Raji (cell line): ENCODE data around the gene OR5AU1.

ENCODE experiments used
- POLR2A ChIP-seq: IDR thresholded peaks from 2 replicates; pipeline ENCODE4 v1.6.1; 2011; ENCODE audit warnings: low read depth, low read length, control low read depth; ENCODE audit not compliant: insufficient read depth

The OR5AU1 gene

DNA sequence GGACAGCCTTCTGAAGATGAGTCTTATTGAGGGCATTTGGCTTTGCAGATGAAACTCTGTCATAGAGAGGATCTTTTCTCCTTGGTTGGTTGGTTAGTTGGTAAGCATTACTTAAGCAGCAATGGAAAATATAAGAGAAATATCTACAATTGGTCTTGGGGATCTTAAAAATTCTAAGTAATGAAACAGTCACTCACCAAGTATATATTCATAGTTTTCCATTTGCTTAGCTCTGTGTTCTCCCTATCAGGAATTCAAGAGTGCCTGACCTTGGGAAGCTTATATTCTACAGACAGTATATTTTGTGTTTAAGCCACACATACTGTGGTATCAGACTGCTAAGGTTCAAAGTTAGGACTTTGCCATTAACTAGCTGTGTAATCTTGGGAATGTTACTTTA, at the start of gene OR5AU1:
OR5AU1 (minus strand) TSS at position 101 of the 400 bp plus-strand sequence. CDS start 191 bp downstream, outside the sequence.
- no peak for TF ChIP-seq POLR2A

DNA sequence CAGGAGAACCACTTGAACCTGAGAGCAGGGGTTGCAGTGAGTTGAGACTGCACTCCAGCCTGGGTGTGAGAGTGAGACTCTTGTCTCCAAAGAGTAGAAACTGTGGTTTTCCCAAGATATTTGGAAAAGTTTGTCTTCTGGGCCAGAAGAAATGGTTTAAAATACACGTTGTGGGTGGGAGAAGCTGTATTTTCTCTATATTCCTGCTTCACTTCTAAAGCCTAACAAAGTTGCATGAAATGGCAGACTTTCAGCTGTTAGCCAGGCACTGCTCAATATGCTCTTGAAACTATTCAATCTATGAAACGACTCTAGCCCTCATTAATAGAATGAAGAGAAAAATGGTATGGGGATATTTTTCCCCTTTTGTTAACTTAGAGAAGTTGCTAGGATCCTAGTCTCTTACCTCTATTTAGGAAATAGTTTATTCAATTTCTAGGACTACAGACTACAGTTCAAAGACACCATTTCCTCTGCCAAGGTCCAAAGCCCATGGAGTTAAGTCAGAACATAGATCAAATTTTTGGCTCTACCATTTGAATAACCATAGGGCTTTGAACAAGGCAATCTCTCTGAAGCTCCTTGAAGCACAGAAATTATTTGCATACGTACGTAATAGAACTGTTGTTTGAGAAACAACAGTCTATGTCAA, 49.3 kb upstream of the OR5AU1 start:
- TF ChIP-seq POLR2A, result no peak

DNA sequence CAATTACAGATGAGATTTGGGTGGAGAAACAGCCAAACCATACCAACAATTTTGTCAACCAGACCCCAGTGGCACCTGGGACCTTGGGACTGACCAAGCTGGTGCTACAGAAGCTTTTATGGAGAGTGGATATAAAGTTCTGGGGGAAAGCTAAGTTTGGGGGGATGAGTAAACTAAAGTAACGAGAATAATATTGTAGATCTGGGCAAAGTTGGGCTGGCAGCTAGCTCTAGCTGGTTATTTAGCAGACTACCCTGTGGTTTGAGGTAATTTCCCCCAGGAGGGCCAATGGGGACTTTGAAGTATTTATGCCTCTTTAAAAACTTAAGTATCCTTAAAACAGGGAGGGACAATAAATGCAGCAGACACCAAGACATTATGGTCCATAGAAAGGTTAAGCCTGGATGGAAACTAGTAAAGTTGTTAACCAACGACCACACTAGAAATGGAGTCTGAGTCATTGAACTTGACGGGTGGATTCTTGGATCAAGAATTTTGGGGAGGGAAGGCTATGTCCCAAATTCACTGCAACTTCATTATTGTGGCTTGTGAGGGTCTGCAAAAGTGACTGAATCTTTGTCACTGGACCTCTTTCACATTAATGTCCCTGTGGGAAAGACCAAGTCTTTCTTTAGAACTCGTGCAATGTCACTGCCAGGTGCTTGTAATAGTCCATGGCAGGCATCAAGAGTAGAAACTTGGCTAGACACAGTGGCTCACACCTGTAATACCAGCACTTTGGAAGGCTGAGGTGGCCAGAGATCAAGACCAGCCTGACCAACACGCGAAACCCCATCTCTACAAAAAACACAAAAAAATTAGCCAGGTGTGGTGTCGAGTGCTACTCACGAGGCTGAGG, 48.5 kb upstream of the OR5AU1 start:
- no peak for TF ChIP-seq POLR2A

DNA sequence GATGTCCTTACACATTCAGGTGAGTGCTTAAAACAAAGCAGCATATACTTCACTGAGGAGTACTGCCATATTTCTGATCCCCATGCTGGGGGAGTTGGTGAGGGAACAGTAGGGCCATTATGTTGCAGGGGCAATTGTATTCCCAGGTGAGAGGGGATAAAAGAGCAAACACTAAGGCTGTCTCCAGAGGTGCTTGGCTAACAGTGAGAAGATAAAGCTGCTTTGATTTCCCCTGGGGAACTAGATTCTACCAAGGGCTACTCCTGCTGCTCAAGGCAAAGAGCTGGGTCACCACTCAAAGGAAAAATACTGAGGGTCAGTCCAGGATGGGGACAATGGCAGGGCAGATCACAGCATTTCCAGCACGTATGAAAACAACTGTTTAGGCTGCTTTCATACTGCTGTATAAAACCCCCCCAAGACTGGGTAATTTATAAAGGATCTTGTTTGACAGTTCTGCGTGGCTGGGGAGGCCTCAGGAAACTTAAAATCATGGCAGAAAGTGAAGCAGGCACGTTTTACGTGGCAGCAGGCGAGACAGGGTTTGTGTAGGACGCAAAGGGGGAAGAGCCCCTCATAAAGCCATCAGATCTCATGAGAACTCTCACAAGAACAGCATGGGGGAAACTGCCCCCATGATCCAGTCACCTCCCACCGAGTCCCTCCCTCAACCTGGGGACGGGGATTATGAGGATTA, 47.8 kb upstream of the OR5AU1 start:
- no peak for TF ChIP-seq POLR2A

DNA sequence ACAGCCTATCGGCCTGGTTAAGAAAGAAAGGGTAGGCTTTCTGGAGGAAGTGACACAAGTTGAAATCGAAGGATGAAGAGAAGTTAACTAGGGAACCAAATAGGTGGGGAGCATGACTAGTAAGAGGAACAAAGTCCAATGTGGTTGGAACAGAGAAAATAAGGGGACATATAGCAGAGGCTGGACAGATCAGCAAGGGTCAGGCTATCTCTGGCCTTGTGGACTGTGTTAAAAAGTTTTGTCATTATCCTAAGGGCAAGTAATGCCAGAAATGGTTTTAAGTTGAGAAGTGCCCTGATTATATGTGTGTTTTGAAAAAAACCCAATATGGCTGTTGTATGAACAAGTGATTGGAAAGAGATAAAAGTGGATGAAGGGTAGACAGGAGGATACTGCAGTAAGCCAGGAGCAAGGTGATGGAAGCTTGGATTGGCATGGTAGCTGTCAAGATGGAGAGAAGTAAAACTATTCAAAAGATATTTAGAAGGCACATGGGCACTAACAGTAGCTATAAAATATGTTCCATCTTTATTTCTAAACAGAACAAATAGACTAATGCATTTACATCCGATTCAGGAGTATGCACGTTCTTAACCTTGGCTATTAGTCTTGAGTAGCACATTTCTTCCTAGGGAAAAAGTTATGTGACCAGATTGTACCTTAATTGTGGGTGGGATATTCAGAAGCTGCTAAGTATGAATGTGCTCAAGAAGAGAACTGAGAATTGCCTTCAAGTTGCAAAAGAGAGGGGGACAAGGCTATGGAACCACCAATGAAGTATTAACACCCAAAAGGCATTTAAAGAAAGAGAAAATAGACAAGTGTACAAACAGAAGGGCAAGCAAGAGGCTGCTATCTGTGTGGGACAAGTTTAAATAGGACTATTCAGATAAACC, 46.8 kb upstream of the OR5AU1 start:
- no peak for TF ChIP-seq POLR2A

DNA sequence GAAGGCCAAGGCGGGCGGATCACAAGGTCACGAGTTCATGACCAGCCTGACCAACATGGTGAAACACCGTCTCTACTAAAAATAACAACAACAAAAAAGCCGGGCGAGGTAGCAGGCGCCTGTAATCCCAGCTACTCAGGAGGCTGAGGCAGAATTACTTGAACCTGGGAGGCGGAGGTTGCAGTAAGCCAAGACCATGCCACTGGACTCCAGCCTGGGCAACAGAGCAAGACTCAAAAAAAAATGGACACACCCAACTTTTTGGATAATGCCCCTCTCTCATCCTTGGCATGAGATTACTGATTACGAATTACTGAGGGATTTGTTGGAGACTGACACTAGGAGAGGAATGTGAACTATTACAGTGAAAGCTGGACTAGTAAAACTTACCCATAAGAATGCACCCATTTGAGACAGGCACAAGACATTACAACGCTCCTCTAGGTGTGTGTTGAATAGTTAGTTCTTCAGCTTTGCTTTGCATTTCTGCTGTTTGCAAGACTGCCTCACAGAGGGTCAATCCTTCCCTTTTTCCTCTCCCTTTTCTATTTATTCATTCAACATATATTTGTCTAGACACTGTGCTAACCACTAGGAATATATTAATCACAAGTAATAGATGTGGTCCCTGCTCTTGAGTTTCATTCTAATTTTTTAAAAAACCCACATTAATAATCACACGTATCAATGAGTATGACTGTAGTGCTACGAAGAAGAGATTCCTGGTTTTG, 46.0 kb upstream of the OR5AU1 start:
- TF ChIP-seq POLR2A, result no peak

DNA sequence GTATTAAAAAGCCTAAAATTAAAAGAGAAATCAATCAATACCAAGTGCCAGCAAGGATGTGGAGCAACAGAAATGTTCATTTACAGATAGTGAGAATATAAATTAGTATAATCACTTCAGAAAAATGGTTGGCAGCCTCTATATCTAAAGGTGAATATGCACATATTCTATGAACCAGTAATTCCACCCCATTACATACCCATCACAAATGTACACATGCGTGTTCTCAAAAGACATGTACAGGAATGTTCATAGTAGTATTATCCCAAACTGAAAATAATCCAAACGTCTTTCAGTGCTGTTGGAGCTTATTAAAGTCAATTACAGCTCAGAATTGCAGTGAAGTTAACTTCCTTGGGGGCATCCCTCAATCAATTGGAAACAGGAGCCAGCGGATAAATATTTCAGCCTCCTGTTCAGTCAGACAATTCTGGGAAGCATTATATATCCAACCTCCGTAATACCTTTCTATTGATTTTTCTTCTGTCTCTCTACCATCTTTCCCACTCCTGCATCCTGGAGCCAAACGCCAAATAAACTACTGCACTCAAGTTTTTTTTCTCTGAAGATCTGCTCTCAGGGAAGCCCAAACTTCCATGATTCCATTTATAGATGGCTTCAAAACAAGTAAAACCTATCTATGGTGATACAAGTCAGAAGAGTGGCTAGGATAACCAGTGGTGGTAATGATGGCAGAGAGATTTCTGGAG, 45.0 kb upstream of the OR5AU1 start:
- no peak for TF ChIP-seq POLR2A

DNA sequence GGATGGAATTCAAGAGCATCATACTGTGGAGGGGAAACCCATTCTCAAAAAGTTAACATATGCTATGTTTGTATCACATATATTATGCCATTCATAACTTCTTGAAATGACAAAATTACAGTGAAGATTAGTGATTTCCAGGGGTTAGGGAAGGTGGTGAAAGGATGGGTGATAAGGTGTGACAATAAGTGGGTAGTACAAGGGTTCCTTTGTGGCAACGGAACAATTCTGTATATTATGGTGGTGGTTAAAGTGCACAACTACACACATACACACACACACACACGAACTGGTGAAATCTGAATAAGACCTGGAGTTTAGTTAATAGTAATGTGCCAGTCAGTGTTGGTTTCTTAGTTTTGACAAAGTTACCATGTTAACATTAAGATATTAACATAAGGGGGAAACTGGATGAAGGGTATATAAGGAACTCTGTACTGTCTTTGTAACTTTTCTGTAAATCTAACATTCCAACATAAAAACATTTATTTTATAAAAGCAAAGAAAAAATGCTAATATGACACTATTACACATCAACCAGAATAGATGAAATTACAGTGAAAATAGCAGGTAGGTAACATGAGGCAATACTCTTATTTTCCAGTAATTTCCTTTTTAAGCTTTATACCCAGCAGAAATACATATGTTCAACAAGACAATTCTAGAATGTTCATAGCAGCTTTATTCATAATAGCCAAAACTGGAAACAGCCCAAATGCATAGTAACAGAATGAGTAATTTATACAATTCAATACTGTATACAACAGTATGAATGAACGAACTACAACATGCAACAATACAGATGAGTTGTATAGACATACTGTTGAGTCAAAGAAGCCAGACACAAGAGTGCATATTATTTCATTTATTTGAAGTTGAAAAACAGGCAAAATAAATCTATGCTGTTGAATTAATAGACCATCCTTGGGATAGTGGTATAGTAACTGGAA, 44.0 kb upstream of the OR5AU1 start:
- no peak for TF ChIP-seq POLR2A

DNA sequence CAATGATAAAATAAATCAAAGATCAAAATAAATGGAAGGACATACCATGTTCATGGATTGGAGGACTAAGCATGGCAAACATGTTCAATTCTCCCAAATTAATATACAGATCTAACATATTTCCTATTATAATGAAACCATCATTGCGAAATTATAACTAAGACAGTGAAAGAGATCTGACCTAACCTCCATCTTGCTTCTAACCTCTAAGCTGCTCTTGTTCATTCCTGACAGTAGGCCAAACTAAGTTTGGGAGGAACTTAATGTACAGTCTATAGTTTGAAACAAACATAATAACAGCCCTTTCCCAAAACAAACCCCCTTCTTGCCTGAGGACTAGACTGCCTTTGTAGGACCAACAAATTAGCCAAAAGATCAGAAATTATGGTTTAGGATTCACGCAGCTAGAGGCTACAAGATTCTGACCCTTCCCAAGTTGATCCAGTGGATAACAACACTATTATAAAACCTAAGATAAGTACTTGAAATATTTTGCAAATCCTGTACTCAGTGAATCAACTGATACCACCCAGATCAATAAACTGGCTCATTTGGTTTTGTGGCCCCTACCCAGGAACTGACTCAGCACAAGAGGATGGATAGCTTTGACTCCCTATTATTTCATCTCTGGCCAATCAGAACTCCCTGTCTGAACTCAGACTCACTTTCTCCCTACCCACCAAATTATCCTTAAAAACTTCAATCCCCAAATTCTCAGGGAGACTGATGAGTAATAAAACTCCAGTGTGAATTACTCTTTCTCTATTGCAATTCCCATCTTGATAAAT, 41.7 kb upstream of the OR5AU1 start:
- TF ChIP-seq POLR2A, result no peak

DNA sequence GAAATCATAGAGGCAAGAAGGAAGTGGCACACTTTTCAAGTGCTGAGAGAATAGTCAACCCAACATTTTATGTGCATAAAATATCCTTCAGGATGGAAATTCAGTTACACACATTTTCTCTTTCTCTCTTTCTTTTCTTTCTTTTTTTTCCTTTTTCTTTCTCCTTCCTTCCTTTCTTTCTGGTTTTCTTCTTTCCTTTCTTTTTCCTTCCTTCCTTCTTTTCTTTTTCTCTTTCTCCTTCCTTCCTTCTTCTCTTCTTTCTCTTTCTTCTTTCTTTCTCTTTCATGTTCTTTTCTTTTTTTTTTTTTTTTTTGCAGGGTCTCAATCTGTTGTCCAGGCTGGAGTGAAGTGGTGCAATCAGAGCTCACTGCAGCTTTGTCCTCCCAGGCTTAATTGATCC, 38.7 kb upstream of the OR5AU1 start:
- TF ChIP-seq POLR2A, result no peak

DNA sequence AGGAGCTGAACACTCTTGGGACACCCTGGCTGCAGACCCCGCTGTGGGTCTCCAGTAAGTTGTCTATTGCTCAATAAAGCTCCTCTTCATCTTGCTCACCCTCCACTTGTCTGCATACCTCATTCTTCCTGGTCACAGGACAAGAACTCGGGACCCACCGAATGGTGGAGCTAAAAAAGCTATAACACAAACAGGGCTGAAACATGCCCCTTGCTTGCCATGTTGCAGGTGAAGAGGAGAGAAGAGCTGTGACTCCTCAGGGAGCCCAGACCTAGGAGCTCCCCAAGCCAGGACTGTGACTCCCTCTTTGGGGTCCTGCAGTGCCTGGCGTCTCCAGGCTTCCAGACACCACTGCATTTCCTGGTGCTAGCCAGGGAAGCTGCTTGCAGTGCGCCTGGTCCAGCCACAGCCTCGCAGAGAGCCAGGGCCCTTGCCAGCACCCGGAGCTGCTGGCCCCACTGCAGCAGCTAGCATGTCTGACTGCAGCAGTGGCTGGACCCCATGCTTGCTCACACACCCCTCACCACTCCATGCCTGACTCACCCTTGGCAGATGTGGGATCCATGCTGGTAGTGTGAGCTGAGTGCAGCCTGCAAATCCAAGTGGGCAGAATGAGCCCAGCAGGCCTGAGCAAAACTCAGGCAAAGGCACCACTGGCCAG, 37.1 kb upstream of the OR5AU1 start:
- TF ChIP-seq POLR2A, result no peak
